HG03097 (cell line): ENCODE measurements around the gene DRD3.

Source experiments
- ATAC-seq: cut with Tn5 transposase; IDR thresholded peaks from one replicate; pipeline ENCODE4 v1.9.1; 2021; ENCODE audit not compliant: unreplicated experiment, low FRiP score

The DRD3 gene

DNA sequence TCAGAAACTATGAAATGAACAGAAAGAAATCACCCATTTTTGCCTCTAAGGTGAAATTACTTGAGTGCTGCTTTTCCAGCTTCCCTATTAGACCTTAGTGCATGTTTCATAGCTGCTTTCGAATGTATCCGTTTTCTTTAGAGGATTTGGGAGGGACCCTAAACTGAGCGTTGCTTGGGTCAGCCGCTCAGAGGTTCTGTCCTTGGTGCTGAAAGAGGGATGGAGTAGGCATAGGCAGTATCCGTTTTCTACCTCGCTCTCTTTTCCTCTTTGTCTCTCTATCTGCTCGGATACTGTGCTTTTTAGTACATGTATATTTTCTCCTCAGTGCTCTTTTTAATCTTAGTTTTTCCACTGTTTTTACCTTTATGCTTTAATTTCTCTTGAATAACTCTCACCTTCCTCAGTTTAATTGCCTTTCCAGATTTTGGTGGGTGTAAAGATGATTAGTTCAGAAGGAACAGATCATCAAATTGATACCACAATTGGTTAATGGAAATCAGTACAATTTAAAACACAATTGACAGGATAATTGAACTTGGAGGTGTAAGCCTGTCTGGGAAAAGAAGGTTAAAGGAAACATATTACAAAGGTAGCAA, at the start of gene DRD3:
Gene DRD3, minus strand, starts transcription at position 283 of the 599 bp plus-strand sequence. CDS start 7,060 bp downstream, outside the sequence.
- no peak for ATAC-seq

DNA sequence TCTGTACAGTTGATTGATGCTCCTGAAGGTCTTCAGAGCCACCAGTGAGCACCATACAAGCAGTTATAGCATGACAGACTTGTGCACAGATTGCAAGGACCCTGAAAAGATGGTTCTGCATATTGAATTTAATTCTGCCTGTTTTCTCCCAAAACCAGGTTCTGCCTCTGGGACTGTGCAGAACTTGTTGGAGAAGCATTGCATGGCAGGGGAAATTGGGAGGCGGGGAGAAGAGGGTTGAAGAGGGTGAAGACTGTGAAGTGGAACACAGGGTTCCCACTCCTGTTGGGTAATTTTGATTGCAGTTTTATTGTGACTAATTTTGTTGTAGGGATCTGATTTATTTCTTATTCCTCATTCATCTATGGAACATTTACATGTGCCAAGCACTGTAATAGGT, 48.2 kb upstream of the DRD3 start:
- ATAC-seq = no peak

DNA sequence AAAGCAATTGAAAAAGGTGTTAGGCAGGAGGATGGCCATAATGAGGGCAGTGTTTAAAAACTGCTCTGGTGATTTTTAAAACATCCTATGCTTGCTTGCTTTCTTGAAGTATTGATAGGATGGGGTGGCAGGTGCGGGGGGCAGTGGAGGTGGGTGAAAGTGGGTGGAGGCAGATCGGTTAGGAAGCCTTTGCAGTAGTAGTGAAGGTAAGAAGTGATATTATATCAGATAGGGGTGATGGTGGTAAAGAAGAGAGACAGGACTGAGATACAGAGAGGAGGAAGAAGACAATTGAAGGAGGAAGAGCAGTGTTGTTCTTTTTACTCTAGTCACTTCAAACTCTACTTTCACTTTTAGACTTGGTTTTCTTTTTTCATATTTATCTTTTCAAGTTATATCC, 47.5 kb upstream of the DRD3 start:
- no peak for ATAC-seq

DNA sequence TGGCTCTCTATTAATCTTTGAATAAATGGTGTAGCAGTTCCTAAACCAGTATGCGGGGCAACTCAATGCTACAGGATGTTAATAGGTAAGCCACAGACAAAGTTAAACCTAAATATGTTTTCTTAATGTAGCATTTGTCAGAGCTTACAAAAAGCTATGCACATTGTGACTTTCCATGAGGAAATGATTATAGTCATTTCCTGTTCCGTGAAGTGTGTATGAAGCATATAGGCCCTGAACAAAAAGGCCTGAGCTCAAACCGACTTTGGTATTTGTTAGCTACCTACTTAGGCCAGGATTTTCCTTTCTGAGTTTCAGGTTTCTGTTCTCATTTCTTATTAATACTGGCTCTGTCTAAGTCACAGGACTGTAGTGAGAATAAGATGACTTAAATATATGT, 44.3 kb upstream of the DRD3 start:
- peak; percentile 86 for ATAC-seq

DNA sequence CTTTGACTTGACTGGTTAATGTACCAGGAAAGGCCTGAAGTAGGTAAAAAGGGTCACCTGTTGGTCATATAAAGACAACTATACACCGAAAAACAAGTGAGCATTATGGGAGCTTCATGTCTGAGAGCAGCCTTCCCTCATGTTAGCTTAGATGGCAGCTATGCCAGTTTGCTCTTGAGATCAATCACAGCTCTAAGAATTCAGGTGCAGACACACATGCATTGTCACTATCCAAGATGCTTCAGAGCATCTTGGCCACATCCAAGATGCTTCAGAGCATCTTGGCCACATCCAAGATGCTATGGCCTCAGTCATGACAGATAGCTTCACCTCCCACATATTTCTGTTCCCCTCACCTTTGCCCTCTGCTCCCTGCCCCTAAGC, 43.0 kb upstream of the DRD3 start:
- ATAC-seq = no peak

GRCh38 chr3:114221165-114221880, 42.5 kb upstream of the DRD3 start:
- no peak for ATAC-seq

- ATAC-seq = no peak
These were observed 40.9 kb upstream of the DRD3 start for GRCh38 chr3:114219741-114220140.

- no peak for ATAC-seq
These were observed 39.8 kb upstream of the DRD3 start for GRCh38 chr3:114218578-114219185.

DNA sequence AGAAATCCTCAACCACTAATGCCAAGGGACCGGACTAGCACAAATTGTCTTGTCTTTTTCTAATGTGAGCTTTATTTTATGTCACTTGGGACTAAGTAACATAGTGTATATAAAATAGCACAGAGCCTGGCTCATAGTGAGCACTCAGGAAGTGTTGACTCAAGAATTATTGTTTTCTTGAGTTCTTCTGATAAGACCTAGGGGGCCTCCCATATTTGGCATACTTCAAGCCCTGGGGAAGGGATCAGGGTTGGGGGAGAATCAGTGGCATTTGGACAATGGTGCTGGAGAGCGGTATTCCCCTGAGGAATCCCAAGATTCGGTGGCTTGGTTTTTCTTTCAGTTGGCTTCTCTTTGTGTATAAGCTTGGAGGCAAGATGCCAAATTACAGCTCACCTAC, 39.2 kb upstream of the DRD3 start:
- no peak for ATAC-seq

DNA sequence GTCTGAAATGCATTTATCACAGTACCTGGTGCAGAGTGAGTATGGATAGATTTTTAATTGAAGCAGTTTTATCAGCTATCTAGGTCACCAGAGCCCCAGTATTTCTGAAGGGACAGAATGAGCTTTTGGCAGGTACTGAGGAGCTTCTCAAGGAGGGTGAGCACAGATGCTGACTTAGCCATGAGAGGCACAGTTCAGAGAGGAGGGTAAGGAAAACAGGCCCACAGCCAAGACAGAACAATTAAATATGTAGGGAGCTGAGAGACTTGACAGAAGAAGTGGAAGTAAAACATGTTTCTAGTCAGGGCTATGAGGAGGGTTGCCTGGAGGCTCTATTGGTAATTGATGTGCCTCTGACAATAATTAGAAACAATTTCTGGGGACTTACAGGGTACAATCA, 38.4 kb upstream of the DRD3 start:
- no peak for ATAC-seq

- ATAC-seq = no peak
These were observed 37.5 kb upstream of the DRD3 start for GRCh38 chr3:114216186-114216970.

GRCh38 chr3:114214542-114215341, 35.9 kb upstream of the DRD3 start:
- ATAC-seq = no peak

DNA sequence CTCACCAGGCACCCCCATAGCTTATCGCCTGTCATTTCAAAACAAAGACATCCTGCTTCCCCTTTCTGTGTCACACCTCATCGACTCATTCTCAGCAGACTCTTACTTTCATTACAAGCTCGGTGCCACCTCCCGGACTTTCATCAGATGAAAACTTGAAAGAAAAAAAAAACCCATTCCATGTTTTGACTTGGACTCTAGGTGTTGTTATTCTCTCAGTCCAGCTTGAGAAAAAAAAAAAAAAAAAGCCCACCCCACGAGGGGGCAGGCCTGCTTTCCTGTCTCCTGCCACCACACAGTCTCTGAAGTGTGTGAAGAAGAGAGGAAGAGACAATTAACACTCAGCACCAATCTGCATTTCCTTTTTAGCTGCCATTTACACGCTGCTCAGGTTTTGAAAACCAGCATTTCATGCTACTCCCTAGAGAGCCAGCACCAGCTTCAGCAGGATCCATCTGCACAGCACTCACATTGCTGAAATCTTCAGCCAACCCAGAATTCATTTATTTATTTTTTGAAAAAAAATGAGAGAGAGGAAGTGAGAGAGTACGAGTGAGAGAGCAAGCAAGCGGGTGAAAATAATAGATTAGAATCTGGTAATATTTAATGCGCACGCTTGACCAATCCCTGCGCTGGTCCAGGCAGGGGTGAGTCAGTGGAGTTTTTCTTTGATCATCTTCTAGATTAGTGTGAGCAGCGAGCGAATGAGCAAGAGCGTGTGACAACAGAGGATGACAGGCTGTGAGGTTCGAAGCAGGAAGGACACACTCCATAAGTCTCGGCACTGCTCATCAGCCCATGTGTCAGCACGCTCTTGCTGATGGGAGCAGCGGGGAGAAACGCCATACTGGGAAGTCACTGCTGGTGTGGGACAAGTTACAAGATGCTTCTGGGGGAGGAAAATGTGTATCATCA, 35.0 kb upstream of the DRD3 start:
- ATAC-seq = peak; percentile 79

GRCh38 chr3:114213292-114213626, 34.4 kb upstream of the DRD3 start:
- ATAC-seq = peak; percentile 8

DNA sequence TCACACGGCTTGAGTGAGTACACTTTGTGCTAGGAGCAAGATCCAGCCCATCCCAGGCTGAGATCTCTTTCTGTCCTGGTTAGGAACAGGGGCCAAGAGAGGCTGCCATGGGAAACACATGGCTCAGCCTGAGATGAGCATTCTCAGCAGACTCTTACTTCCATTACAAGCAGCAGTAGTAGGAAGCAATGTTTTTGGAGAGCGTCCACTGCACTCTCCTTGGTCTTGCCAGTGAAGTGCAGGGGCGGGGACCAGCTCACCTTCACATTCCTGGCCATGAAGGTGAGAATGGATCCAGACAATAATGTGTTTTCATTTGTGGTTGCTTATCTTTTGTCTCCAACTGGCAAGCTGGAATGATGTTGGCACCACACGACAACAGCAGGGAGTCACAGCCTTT, 33.8 kb upstream of the DRD3 start:
- ATAC-seq = no peak

DNA sequence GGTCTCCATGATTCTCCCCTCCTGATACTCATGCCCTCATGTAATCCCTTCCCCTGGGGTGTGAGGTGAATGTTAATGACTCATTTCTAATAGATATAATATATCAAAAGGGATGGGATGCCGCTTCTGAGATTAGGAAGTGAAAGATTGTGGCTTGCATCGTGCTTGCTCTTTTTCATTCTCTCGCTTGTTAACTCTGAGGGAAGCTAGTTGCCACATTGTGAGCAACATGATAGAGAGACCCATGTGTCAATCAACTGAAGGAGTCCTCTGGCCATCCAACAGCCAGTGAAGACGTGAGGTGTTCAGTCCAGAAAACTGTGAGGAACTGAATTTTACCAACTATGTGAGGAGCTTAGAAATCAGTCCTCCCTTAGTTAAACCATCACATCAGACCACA, 28.9 kb upstream of the DRD3 start:
- ATAC-seq = peak; percentile 73

DNA sequence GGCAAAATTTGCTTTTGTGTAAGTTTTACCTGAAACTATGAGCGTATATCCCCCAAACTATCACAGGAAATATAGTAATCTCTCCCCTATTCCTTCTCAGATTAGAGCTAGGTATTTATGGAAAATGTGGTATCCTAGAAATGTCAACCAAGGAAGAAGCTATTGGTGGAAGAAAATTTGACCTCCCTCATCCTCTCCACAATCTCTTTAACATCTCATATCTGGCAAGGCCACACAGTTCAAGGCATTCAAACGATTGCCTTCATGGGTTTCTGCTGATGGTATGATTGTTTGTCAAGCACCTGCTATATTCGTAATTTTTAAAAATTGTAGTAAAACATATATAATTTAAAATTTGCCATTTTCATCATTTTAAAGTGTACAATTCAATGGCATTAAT, 27.5 kb upstream of the DRD3 start:
- no peak for ATAC-seq

DNA sequence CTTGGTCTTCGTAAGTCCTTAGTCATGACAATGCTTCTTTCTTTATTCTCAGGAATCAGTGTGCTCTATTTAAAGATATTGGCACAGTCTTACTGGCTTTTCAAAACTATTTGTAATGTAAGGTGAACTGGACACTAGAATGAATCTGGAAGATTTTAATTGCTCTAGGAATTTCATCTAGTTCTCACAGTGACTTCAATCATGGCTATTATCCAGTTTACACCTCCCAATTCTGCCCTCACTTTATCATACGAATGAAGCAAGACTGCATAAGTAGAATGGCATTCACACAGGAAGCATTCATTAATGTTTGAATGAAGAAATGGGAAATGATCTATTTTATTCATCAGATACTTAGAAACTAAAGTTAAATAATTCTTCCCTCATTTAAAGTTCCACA, 26.7 kb upstream of the DRD3 start:
- no peak for ATAC-seq

GRCh38 chr3:114194750-114195149, 15.9 kb upstream of the DRD3 start:
- ATAC-seq = no peak

DNA sequence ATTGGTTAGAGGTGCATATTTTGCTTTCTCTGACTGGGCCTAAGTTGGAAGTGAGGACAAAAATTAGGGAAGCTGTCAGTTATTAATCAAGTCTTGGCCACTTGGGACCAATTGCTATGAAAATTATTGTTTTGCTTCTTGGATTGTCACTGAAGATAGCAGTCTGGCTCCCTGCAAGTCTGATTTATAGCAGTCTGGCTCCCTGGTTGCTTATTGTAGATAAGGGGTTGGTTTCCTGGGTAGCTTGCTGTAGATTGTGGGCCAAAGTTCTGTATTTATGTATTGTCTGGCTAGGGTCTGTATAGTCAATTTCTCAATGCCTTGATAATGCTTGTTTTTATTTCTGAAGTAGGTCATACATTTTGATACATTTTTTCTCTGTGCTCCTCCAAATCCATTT, 13.3 kb upstream of the DRD3 start:
- no peak for ATAC-seq
